Kidney (tissue), 14 donors: Measurements from ENCODE around the gene CACNA1F. TPM values are rescaled to one million over a fixed set of nuclear protein-coding genes. Genes with fewer than 3 reads are reported as not detected.

Experiments
- DNase-seq, 5 donors: peaks; one replicate each; pipeline ENCODE4 v3.0.0-alpha.2; 2013 to 2020
- FAIRE-seq: peaks from 2 replicates; lab custom pipeline; 2012; peaks lifted over from hg19 to GRCh38; lab: Jason Lieb, UNC
- H3K27ac ChIP-seq, 2 donors: one replicate each; pipeline ENCODE4 v1.7.0; 2013; ENCODE audit warnings: low read depth in 2 of 2, low read length in 2 of 2, inconsistent platforms in 1 of 2
- H3K27me3 ChIP-seq: one replicate; pipeline ENCODE4 v1.7.1; 2013; ENCODE audit warnings: low read length, inconsistent platforms; ENCODE audit not compliant: control insufficient read depth, insufficient read depth
- H3K36me3 ChIP-seq, 3 donors: one replicate each; pipeline versions ENCODE4 v1.7.0 to v1.7.1; 2013; ENCODE audit warnings: low read length in 3 of 3, control low read depth in 1 of 3, inconsistent platforms in 1 of 3; ENCODE audit not compliant: insufficient read depth in 3 of 3, control insufficient read depth in 2 of 3
- H3K4me1 ChIP-seq, 3 donors: one replicate each; pipeline versions ENCODE4 v1.7.0 to v1.7.1; 2013; ENCODE audit warnings: low read length in 3 of 3, inconsistent platforms in 1 of 3, low read depth in 1 of 3; ENCODE audit not compliant: control insufficient read depth in 2 of 3, insufficient read depth in 2 of 3
- H3K4me3 ChIP-seq, 3 donors: one replicate each; pipeline versions ENCODE4 v1.7.0 to v1.8.1; 2013; ENCODE audit warnings: low read length in 3 of 3, control low read depth in 1 of 3, inconsistent platforms in 1 of 3
- H3K9ac ChIP-seq, 3 donors: one replicate each; pipeline versions ENCODE4 v1.7.0 to v1.7.1; 2013; ENCODE audit warnings: low read length in 3 of 3, control low read depth in 1 of 3, inconsistent platforms in 1 of 3
- H3K9me3 ChIP-seq, 3 donors: one replicate each; pipeline versions ENCODE4 v1.7.0 to v1.7.1; 2013; ENCODE audit warnings: low read length in 3 of 3, control low read depth in 1 of 3, inconsistent platforms in 1 of 3; ENCODE audit not compliant: control insufficient read depth in 2 of 3, insufficient read depth in 1 of 3
- intact Hi-C: fragments of 100-400 bp; cut with DNase I; formaldehyde crosslinking; loops from one replicate; pipeline ENCODE4 v1.11.1; 2022
- polyA plus RNA-seq: library from polyadenylated mRNA; stranded (reverse); fragments of 350-450 nt; fragmentation: Illumina TruSeq; extraction: RNeasy Lipid Tissue Mini Kit (QIAGEN cat#74804); gene quantifications from one replicate; pipeline ENCODE4 v1.2.3, GENCODE V29; 2014; ENCODE audit warnings: low read depth, low replicate concordance; ENCODE audit not compliant: insufficient read depth
- total RNA-seq: library from RNA; stranded (reverse); fragmentation: NEBNext Ultra II Directional; extraction: Animal tissue kit (Norgen Biotek cat#: 25700); gene quantifications from one replicate; pipeline ENCODE4 v1.2.1, GENCODE V29; 2021
- TF ChIP-seq, protein P1 (sequence below): IDR thresholded peaks from 3 replicates; pipeline ENCODE4 v1.5.1; 2012; ENCODE audit warnings: mild to moderate bottlenecking, moderate library complexity, borderline replicate concordance; ENCODE audit not compliant: insufficient read depth; ENCODE audit errors: extremely low read depth
- donor health status: control.
- donor health status: control.
- donor health status: control.
- donor health status: control.
- donor health status: control.
- donor health status: DM: yes; HTN: yes; CAD: no.
- donor health status: Normal renal cell carcinoma (clear cell type).

Gene CACNA1F
- total and polyA plus RNA-seq, 2 donors from 2014 or later = 0.15 to 0.25 TPM

DNA sequence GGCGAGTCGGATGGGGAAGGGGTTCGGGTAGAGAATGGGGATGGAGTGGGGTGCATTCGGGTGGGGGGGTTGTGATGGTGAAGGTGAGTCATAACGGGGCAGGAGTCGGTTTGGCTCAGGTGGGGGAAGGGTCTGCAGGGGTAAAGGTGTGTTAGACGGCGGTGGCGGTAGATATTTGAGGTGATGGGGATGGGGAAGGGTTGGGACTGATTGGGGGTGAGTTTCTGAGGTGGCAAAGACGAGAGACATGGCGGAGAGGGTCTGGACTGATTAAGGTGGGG, 33.9 kb downstream of the CACNA1F start:
- Histone ChIP-seq H3K4me3 (no peak overlapping the region), H3K9ac (no peak overlapping the region), H3K36me3 (no peaks in the 10 kb centered on the region), H3K4me1 (no peaks in the 10 kb centered on the region), H3K27me3 (no peaks in the 10 kb centered on the region), H3K27ac (no peak overlapping the region), H3K9me3 (no peaks in the 10 kb centered on the region)
- TF ChIP-seq, protein P1, sequence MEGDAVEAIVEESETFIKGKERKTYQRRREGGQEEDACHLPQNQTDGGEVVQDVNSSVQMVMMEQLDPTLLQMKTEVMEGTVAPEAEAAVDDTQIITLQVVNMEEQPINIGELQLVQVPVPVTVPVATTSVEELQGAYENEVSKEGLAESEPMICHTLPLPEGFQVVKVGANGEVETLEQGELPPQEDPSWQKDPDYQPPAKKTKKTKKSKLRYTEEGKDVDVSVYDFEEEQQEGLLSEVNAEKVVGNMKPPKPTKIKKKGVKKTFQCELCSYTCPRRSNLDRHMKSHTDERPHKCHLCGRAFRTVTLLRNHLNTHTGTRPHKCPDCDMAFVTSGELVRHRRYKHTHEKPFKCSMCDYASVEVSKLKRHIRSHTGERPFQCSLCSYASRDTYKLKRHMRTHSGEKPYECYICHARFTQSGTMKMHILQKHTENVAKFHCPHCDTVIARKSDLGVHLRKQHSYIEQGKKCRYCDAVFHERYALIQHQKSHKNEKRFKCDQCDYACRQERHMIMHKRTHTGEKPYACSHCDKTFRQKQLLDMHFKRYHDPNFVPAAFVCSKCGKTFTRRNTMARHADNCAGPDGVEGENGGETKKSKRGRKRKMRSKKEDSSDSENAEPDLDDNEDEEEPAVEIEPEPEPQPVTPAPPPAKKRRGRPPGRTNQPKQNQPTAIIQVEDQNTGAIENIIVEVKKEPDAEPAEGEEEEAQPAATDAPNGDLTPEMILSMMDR = no peak
- DNase-seq (peak in 1 of 5 donors; percentile 42), FAIRE-seq (no peak)
- intact Hi-C loops = no loop called here

DNA sequence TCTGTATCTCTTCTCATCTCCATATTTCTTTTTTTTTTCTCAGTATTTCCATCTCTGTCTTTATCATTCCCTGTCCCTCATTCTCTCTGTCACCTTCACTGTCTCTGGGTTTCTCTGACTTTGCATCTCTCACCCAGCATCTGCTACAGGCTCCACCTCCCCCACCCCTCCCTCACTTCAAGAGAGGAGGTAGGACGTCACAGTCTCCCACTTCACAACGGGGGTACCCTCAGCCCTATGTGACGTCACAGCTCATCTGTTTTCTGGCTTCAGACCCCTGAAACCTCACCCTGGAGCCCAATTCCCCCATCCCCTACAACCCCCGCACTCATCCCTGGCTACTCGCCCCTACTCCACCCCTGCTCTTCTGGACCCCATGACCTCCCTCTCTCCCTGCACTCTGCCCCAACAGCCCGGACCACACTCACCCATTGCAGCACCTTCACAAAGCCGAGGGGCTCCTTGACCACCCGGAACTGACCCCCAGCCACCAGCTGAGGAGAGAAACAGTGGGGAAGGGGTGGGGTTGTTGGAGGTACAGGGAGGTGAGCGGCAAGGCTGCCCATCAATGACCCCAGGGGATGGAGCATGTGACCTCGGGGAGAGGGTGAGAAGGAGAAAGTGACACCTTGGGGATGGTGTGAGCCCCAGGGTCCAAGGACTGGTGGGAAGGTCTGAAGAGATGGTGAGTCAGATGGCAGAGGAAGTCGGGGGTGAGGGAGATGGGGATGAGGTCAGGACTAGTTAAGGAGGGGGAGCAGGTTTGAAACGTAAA, 34.4 kb downstream of the CACNA1F start:
- Histone ChIP-seq H3K4me3 (no peak overlapping the region), H3K27ac (no peak overlapping the region), H3K27me3 (no peaks in the 10 kb centered on the region), H3K9ac (no peak overlapping the region), H3K4me1 (no peaks in the 10 kb centered on the region), H3K9me3 (no peaks in the 10 kb centered on the region), H3K36me3 (no peaks in the 10 kb centered on the region)
- intact Hi-C loops = no loop called here
- DNase-seq = no peak
- TF ChIP-seq, protein P1 = no peak
- no peak for FAIRE-seq

DNA sequence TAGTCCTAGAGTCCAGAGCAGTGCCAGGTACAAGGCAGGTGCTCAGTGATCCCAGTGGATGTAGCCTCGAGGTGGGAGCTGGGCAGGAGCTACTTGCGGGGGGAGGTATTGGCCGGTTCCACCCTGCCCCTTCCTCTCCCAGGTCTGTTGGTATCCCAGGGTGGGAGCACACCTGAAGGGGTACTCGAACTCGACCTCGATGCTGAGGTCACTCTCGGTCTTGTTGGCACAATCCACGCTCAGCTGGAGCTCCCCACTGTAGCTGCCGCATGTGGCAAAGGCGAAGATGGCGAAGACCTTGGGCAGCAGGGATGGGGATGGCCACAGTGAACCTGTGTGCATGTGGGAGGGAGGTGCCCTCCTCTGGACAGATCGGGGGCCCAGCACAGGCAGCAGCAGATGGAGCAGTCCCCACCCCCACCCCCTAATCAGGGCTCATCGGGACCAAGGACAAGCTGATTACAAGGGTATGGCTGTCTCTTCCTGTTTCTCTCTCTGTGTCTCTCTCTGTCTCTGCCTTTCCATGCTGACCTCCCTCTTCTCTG, 35.5 kb downstream of the CACNA1F start:
- Histone ChIP-seq H3K27me3 (no peaks in the 10 kb centered on the region), H3K9me3 (no peaks in the 10 kb centered on the region), H3K27ac (no peak overlapping the region), H3K4me3 (no peak overlapping the region), H3K36me3 (no peaks in the 10 kb centered on the region), H3K9ac (no peak overlapping the region), H3K4me1 (no peaks in the 10 kb centered on the region)
- FAIRE-seq (no peak), DNase-seq (no peak)
- TF ChIP-seq, protein P1 = no peak
- intact Hi-C loops = no loop called here
